ENCODE results near the gene CCDC142.
A peak's percentile ranks its signal among the peaks of the same experiment; 100 is the strongest.
"Not testable (repeated sequence)": the region's sequence is repeated elsewhere in the genome, so short reads cannot be mapped to it uniquely, and the experiment has no call there.

CCDC142 gene

GRCh38 chr2:74499267-74499939 is 16.6 kb upstream of the CCDC142 start, which contains the start of gene LBX2:
LBX2 (minus strand) TSS chr2:74499603; CDS start chr2:74499537, 66 bp downstream.
- no peak for DNase-seq

GRCh38 chr2:74498500-74499266 is 15.9 kb upstream of the CCDC142 start:
- no peak for DNase-seq

GRCh38 chr2:74497777-74498499 is 15.1 kb upstream of the CCDC142 start:
- no peak for DNase-seq

GRCh38 chr2:74496997-74497776 is 14.4 kb upstream of the CCDC142 start:
- DNase-seq = no peak

- DNase-seq = no peak
These were observed 12.6 kb upstream of the CCDC142 start for GRCh38 chr2:74495440-74495839.

- no peak for DNase-seq
These were observed 10.7 kb upstream of the CCDC142 start for GRCh38 chr2:74493546-74493945.

GRCh38 chr2:74491648-74492544 is 9.1 kb upstream of the CCDC142 start:
- no peak for DNase-seq

- no peak for DNase-seq
These were observed 7.1 kb upstream of the CCDC142 start for GRCh38 chr2:74489906-74490305.

GRCh38 chr2:74488643-74489481 is 6.1 kb upstream of the CCDC142 start:
- DNase-seq = no peak

GRCh38 chr2:74486141-74486540 is 3.3 kb upstream of the CCDC142 start:
- no peak for DNase-seq

- DNase-seq = not testable (repeated sequence)
These were observed 922 bp upstream of the CCDC142 start for GRCh38 chr2:74483675-74484164.

GRCh38 chr2:74481961-74482800 is 617 bp downstream of the CCDC142 start:
- DNase-seq = no peak

GRCh38 chr2:74481431-74481830 is 1.4 kb downstream of the CCDC142 start:
- no peak for DNase-seq

GRCh38 chr2:74474899-74475298 is 7.9 kb downstream of the CCDC142 start:
- DNase-seq = no peak

GRCh38 chr2:74474481-74474880 is 8.3 kb downstream of the CCDC142 start:
- DNase-seq = no peak

- no peak for DNase-seq
These were observed 9.9 kb downstream of the CCDC142 start for GRCh38 chr2:74472945-74473258.

GRCh38 chr2:74472086-74472944 is 10.5 kb downstream of the CCDC142 start, which contains the start of gene MRPL53:
MRPL53 (minus strand) TSS chr2:74472680; CDS start chr2:74472660, 20 bp downstream.
- peak; percentile 91 to 94 for DNase-seq

- DNase-seq = no peak
These were observed 11.3 kb downstream of the CCDC142 start for GRCh38 chr2:74471332-74472065.

Data from NCI-H446 (cell line).